ENCODE data around the gene AP1S1.
"Not testable (repeated sequence)": the region's sequence is repeated elsewhere in the genome, so short reads cannot be mapped to it uniquely, and the experiment has no call there.

GRCh38 chr7:101113140-101113539 lies 41.1 kb upstream of the AP1S1 start:
- TF ChIP-seq CTCF, POLR2A (IDR thresholded peaks at IDR 0.05): not testable (repeated sequence)
